ENCODE data around the gene COL7A1. TPM values are rescaled to one million over a fixed set of nuclear protein-coding genes. Genes with fewer than 3 reads are reported as not detected.
"Not testable (repeated sequence)": the region's sequence is repeated elsewhere in the genome, so short reads cannot be mapped to it uniquely, and the experiment has no call there.

COL7A1 gene
- total RNA-seq, 1 experiment from 2014 or later: 22.9 TPM

DNA sequence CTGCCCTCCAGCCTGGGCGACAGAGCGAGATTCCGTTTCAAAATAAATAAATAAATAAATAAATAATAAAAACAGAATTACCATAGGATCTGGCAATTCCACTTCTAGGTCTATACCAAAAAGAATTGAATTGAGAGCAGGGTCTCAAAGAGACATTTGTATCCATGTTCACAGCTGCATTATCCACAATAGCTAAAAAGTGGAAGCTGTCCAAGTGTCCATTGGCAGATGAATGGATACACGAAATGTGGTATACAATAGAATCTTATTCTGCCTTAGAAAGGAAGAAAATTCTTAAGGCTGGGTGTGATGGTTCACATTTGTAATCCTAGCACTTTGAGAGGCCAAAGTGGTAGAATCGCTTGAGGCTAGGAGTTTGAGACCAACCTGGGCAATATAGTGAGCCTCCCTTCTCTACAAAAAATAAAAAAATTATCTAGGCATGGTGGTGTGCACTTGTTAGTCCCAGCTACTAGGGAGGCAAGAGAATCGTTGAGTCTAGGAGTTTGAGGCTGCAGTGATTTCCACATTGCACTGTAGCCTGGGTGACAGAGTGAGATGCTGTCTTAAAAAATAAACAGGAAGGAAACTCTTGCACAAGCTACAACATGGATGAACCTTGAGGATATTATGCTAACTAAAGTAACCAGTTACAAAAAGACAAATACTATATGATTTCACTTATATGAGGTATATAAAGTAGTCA is 62.7 kb downstream of the COL7A1 start:
- Histone ChIP-seq H3K18ac (ENCODE audit: insufficient read length, low read depth, low read length) (no peak overlapping the region), H3K4ac (ENCODE audit: low read depth, low read length) (no peak overlapping the region)
- no CpG with 5 or more reads among the region's 6 CpGs for WGBS (ENCODE audit: extremely low coverage, insufficient read length, low lambda C conversion rate)

GRCh38 chr3:48530701-48531100 is 64.4 kb downstream of the COL7A1 start:
- not testable (repeated sequence) for H2AK5ac ChIP-seq (ENCODE audit: insufficient read length, low read length); H3K23ac ChIP-seq (ENCODE audit: insufficient read length, low read depth, low read length); H3K4me2 ChIP-seq (ENCODE audit: insufficient read depth, insufficient read length, low read length); H4K91ac ChIP-seq (ENCODE audit: insufficient read length, low read depth, low read length); H4K20me1 ChIP-seq (ENCODE audit: control insufficient read depth, insufficient read depth, insufficient read length); H2BK12ac ChIP-seq (ENCODE audit: insufficient read length, low read depth, low read length); H4K5ac ChIP-seq (ENCODE audit: insufficient read length, low read depth, low read length); H2BK20ac ChIP-seq (ENCODE audit: low read depth, low read length, poor library complexity, severe bottlenecking); H3K79me2 ChIP-seq (ENCODE audit: insufficient read depth, low read length); H3K23me2 ChIP-seq (ENCODE audit: insufficient read length, low read depth, low read length, poor library complexity, severe bottlenecking); H2BK5ac ChIP-seq (ENCODE audit: insufficient read length, low read length); H3K14ac ChIP-seq (ENCODE audit: insufficient read depth, low read length); H3K4ac ChIP-seq (ENCODE audit: low read depth, low read length); DNase-seq; H3K56ac ChIP-seq (ENCODE audit: insufficient read length, low read depth, low read length); H3K9ac ChIP-seq (ENCODE audit: extremely low read depth, insufficient read length, low read length); H3T11ph ChIP-seq (ENCODE audit: low read length); H3K79me1 ChIP-seq (ENCODE audit: insufficient read depth, low read depth, low read length, poor library complexity, severe bottlenecking); H2AFZ ChIP-seq (ENCODE audit: low read length); H3K27me3 ChIP-seq (ENCODE audit: insufficient read depth, low read length); H3K9me3 ChIP-seq (ENCODE audit: control insufficient read depth, low read depth, low read length); H2BK120ac ChIP-seq (ENCODE audit: low read depth, low read length, poor library complexity, severe bottlenecking); H3K27ac Mint-ChIP-seq; H3K18ac ChIP-seq (ENCODE audit: insufficient read length, low read depth, low read length); H3K27me3 Mint-ChIP-seq (ENCODE audit: low read depth); H3K27ac ChIP-seq (ENCODE audit: insufficient read length, low read depth, low read length); H3K4me1 Mint-ChIP-seq; H4K8ac ChIP-seq (replicated peaks; ENCODE audit: insufficient read length, low read depth, low read length); H2BK15ac ChIP-seq (ENCODE audit: low read depth, low read length); H3K9me3 Mint-ChIP-seq; H3K4me1 ChIP-seq (ENCODE audit: insufficient read depth, low read length)
- H3K36me3 Mint-ChIP-seq (ENCODE audit: insufficient read depth in 1 of 3, low read depth in 3 of 3): peaks cover 20 to 74% (median 65%) of the 10 kb centered on the region in 3 experiments; a peak in 6 of 7 replicates
- peak overlapping the region in 1 of 2 experiments; percentile 22; a peak in 1 of 5 replicates for H3K4me3 Mint-ChIP-seq
- no CpG with 5 or more reads among the region's 4 CpGs for WGBS (ENCODE audit: extremely low coverage, insufficient read length, low lambda C conversion rate)

More for the DNA sequence above, 62.7 kb downstream of the COL7A1 start:
- peaks cover 14 to 81% (median 72%) of the 10 kb centered on the region in 3 experiments; a peak in 6 of 7 replicates for H3K36me3 Mint-ChIP-seq (ENCODE audit: insufficient read depth in 1 of 3, low read depth in 3 of 3)
- H3K27me3 Mint-ChIP-seq (ENCODE audit: low read depth): no peaks in the 10 kb centered on the region
- no peak overlapping the region for H3K4me2 ChIP-seq (ENCODE audit: insufficient read depth, insufficient read length, low read length)
- no peak overlapping the region for H3K14ac ChIP-seq (ENCODE audit: insufficient read depth, low read length)
- H2AK5ac ChIP-seq (ENCODE audit: insufficient read length, low read length): no peak overlapping the region
- no peaks in the 10 kb centered on the region for H4K20me1 ChIP-seq (ENCODE audit: control insufficient read depth, insufficient read depth, insufficient read length)
- no peak overlapping the region for H4K8ac ChIP-seq (replicated peaks; ENCODE audit: insufficient read length, low read depth, low read length)
- H3K9me3 ChIP-seq (ENCODE audit: control insufficient read depth, low read depth, low read length): no peaks in the 10 kb centered on the region
- no peak overlapping the region for H2BK15ac ChIP-seq (ENCODE audit: low read depth, low read length)
- H2BK120ac ChIP-seq (ENCODE audit: low read depth, low read length, poor library complexity, severe bottlenecking): no peak overlapping the region
- H2BK12ac ChIP-seq (ENCODE audit: insufficient read length, low read depth, low read length): no peak overlapping the region
- TF ChIP-seq, protein P1, sequence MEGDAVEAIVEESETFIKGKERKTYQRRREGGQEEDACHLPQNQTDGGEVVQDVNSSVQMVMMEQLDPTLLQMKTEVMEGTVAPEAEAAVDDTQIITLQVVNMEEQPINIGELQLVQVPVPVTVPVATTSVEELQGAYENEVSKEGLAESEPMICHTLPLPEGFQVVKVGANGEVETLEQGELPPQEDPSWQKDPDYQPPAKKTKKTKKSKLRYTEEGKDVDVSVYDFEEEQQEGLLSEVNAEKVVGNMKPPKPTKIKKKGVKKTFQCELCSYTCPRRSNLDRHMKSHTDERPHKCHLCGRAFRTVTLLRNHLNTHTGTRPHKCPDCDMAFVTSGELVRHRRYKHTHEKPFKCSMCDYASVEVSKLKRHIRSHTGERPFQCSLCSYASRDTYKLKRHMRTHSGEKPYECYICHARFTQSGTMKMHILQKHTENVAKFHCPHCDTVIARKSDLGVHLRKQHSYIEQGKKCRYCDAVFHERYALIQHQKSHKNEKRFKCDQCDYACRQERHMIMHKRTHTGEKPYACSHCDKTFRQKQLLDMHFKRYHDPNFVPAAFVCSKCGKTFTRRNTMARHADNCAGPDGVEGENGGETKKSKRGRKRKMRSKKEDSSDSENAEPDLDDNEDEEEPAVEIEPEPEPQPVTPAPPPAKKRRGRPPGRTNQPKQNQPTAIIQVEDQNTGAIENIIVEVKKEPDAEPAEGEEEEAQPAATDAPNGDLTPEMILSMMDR (conservative IDR thresholded peaks at IDR 0.05): no peak
- H2AFZ ChIP-seq (ENCODE audit: low read length): no peak overlapping the region
- H2BK20ac ChIP-seq (ENCODE audit: low read depth, low read length, poor library complexity, severe bottlenecking): no peak overlapping the region
- no peak overlapping the region for H2BK5ac ChIP-seq (ENCODE audit: insufficient read length, low read length)
- H3K27me3 ChIP-seq (ENCODE audit: insufficient read depth, low read length): no peaks in the 10 kb centered on the region
- H4K5ac ChIP-seq (ENCODE audit: insufficient read length, low read depth, low read length): no peak overlapping the region
- H3K4me3 Mint-ChIP-seq: no peak overlapping the region
- no peak for DNase-seq
- H3K4me1 ChIP-seq (ENCODE audit: insufficient read depth, low read length): no peaks in the 10 kb centered on the region
- H3K27ac ChIP-seq (ENCODE audit: insufficient read length, low read depth, low read length): no peak overlapping the region
- no peaks in the 10 kb centered on the region for H3K23me2 ChIP-seq (ENCODE audit: insufficient read length, low read depth, low read length, poor library complexity, severe bottlenecking)
- no peaks in the 10 kb centered on the region for H3K9me3 Mint-ChIP-seq
- no peak overlapping the region; a peak in 1 of 7 replicates for H3K27ac Mint-ChIP-seq
- H3K56ac ChIP-seq (ENCODE audit: insufficient read length, low read depth, low read length): no peak overlapping the region
- no peaks in the 10 kb centered on the region for H3K79me2 ChIP-seq (ENCODE audit: insufficient read depth, low read length)
- no peaks in the 10 kb centered on the region for H3K4me1 Mint-ChIP-seq
- H3K79me1 ChIP-seq (ENCODE audit: insufficient read depth, low read depth, low read length, poor library complexity, severe bottlenecking): no peaks in the 10 kb centered on the region
- no peak overlapping the region for H3T11ph ChIP-seq (ENCODE audit: low read length)
- no peak overlapping the region for H3K9ac ChIP-seq (ENCODE audit: extremely low read depth, insufficient read length, low read length)
- no peak overlapping the region for H3K23ac ChIP-seq (ENCODE audit: insufficient read length, low read depth, low read length)
- no peak overlapping the region for H4K91ac ChIP-seq (ENCODE audit: insufficient read length, low read depth, low read length)

Measured in H9 (cell line).